Stimulated activated CD8-positive, alpha-beta memory T cell treated with anti-CD3 and anti-CD28 coated beads, Interleukin-15, amount 100 ng/mL, for 1 hour (primary cell): ENCODE results near the gene CCDC116.
"Not testable (repeated sequence)": the region's sequence is repeated elsewhere in the genome, so short reads cannot be mapped to it uniquely, and the experiment has no call there.

Experiments
- DNase-seq: peaks from one replicate; pipeline ENCODE4 v3.0.0-alpha.2; 2020; ENCODE audit warnings: low read depth

The CCDC116 gene

DNA sequence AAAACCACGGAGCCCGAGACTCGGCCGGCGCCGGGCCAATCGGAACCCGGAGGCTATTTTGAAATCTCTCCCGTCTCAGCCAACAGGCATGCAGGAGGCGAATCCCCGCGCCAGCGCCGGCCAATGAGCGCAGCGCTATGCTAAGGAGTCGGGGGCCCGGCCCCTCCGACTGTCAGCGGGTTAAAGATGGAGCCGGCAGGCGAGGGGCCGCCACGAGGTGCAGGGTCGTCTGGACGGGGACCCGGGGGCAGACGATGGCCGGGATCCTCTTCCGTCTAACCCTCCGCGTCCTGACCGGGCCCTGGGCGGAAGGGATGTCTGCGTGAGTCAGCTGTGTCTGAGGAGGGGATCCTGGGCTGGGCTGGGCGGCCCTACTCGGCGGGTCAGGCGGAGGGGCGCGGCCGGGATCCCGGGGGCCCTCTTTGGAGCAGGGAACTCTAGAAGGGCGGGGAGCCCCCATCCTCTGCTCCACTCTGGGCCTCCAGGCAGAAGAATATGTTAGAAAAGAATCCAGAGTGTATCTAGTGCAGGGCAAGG is 19.5 kb downstream of the CCDC116 start:
- peak; percentile 70 for DNase-seq

DNA sequence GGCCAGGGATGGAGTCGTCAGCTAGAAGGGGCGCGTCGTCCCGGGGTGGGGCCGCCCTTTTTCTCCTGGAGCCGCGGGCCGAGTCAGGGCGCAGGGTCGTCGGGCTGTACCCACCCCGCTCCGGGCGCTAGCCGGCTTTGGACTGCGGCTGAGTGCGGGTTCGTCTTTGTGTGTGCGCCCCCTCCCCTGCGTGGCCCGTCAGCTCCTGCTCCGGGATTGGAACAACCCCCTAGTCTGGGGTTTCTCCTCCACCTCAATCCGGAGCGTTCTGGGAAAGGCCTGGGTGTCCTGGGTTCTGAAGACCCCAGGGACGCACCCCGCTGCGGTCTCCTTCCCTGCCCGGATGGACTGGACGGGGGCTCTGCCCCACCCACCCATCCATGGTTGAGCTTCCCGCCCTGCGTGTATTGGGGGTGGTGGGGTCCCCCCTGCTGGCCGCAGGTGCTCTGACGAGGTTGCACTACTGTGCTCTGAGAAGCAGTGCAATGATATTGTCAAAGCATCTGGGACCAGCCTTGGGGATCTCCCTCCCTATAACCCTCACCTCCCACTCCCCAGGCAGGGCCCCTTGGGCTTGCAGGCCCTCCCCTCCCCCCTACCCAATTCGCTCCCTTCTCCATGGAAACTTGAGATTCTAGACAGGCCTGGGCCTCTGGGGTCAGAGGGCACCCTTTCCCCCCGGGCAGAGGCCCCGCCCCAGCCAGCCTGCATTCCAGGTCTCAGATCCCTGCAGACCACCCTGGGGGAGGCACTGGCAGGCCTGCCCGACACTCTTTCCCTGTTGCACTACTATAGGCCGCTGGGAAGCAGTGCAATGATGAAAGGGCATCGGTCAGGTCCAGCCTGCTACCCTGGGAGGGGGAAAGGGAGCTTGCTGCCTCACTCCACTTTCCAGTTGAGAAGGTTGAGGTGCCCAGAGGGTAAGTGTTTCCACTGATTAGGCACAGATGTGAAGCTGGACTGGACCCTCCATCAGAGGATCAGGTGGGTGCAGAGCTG is 20.3 kb downstream of the CCDC116 start:
- no peak for DNase-seq

DNA sequence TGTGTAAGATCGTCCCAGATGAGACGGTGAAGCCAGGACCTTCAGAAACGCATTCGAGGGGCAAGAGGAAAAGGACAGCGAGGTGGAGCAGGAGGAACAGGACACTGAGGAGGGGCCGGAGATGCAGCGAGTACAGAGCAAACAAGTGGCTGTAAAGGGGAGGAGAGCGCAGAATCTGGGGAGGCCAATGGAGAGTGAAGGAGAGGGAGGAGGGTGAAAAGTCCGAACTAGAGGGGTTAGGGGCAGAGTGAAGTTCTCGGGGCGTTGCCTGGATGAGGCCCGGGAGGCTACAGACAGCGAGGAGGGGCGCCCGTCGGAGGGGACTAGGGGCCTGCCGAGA is 24.4 kb downstream of the CCDC116 start:
- no peak for DNase-seq

DNA sequence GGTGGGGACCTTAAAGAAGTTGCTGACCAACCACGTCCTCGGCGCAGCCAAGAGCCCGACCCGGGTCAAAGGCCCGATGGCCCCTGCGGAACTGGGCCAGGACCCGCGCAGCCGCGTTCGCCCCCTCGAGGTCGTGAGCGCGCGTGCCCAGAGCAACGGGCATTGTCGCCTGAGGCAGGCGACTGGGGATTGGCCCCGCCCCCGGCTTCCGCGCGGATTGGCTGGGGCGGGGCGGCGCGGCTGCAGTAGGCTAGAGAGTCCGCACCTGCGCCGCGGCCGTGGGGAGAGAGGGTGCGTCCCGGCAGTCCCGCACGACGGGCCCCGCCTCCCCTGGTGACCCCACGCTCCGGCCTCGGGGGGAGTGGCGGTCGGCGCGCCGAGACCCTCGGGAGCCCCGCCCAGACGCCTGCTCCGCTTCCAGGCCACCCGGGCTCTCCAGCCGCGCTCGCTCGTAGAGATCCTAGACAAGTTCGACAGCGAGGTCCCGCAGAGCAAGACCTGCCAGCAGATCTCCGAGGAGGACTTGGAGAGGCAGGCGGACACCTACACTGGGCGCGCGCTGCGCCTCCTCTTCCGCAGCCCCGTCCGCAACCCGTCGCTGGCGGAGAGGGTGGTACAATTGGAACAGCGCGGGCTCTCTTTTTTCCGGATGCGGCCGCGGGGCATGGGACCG is 24.9 kb downstream of the CCDC116 start:
- peak; percentile 40 for DNase-seq

DNA sequence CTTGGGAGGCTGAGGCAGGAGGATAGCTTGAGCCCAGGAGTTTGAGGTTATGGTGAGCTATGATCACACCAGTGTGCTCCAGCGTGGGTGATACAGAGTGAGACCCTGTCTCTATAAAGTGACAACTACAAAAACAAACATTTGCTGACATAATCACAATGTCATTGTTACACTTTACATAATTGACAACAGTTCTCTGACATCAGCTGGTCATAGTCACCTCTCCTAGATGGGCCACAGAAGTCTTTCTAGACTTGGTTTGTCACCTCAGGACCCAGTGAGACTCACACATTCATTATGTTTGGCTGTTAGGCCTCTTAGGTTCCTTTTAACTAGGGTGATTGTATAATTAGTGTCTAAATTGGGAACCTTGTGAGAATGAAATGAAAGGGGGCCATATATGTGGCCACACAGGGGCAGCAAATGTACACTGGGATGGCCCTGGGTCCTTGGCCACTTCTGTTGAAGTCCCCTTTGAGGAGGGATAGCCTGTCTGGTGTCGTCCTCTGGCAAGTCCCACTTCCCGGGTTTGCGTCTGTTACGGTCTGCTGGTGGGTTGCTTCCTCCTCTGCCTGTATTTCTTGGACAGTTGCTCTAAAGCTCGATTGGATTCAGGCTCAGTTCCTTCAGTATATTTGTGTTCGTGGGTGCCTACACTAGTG is 27.4 kb downstream of the CCDC116 start:
- no peak for DNase-seq

DNA sequence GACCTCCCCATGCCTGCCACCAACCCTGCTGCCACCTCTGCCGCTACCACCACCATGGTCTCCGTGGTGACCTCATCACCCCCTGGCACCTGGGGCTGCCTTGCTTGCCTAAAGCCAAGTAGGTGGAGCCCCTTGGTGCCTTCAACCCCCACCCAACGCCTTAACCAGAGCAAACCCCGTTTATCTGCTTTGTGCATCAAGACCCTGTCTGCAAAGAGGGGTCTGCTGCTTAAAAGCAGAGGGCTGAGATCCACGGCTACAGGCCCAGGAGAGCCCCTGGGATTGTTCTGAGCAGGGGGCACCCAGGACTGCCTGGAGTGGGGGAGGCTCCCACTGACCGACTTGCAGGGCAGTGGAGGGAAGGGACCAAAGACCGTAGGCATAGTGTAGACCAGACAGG is 28.3 kb downstream of the CCDC116 start:
- DNase-seq, result no peak

DNA sequence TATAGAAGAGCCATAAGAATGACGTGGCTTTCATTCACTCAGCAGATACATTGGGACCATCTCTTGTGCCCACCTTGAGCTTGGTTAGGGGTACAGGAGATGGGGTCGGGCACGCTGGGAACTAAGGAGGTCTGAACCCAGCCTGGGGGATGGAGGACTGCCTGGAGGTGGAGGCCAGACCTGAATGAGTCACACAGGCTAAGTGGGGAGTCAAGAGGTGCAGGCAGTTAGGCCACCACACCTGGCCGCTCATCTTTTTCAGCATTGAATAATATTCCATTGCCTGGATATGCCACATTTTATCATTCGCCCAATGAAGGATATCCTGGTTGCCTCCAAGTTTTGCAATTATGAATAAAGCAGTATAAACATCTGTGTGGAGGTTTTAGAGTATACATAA is 29.4 kb downstream of the CCDC116 start:
- DNase-seq, result no peak

DNA sequence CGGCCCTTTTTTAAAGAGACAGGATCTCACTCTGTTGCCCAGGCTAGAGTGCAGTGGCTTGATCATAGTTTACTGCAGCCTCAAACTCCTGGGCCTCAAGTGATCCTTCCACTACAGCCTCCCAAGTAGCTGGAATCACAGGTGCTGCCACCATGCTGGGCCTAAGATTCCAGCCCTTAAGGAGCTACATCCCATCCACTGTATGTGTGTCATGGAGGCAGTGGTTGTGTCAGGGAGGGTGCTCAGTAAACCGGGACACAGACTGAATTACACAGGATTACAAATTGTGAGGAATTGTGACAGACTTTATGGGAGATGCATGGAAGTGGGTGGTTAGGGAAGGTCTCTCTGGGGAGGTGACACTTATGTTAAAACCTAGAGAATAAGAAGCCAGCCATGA is 31.2 kb downstream of the CCDC116 start:
- no peak for DNase-seq

DNA sequence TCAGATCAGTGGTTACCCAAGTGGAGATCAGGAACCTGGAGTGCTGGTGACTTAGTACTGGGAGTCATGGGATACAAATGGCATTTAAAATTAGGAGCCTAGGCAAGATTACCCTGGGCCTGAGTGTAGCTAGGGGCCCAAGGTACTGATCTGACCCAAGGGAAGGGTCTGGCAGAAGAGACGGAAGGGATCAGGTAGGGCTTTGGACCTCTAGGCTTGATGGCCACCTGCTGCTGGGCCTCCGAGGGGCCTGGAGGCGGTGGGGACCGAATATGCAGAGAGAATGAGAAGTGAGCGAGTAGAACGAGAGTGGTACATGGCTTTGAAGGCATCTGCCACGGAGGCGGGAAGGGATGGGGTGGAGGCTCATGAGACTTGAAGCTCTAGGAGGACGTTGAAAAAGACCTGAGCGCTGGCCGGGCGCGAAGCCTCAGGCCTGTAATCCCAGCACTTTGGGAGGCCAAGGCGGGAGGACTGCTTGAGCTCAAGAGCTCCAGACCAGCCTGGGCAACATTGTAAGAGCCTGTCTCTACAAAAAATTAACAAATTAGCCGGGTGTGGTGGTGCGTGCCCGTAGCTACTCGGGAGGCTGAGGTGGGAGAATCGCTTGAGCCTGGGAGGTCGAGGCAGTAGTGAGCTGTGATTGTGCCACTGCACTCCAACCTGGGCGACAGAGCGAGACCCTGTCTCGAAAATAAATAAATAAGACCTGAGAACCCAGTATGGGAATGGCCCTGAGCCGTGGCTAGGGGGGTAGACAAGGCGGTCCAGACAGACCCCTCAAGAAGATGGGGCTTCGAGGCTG is 32.7 kb downstream of the CCDC116 start:
- no peak for DNase-seq

DNA sequence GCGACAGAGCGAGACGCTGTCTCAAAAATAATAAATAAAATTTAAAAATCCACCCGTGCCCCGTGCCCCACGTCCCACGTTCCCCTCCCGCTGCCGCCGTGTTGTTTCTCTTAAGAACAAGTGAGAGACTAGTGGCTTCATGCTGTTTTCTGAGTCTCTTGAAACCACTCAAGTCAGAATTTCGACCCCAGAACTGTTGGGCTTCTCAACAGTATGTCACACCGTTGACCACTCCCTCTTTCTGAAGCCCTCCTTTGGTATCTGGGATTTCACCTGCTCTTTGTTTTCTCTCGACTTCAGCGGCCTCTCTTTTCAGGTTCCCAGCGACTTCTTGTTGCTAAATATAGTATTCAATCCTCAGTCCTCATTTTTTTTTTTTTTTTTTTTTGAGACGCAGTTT is 34.2 kb downstream of the CCDC116 start:
- DNase-seq, result no peak

DNA sequence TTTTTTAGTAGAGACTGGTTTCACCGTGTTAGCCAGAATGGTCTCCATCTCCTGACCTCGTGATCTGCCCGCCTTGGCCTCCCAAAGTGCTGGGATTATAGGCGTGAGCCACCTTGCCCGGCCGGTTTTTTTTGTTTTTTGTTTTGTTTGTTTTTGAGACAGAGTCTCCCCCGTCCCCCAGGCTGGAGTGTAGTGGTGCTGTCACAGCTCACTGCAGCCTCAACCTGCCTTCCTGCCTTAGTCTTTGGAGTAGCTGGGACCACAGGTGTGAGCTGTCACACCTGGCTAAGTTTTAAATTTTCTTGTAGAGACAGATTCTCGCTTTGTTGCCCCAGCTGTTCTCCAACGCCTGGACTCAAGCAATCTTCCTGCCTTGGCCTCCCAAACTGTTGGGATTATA is 36.5 kb downstream of the CCDC116 start:
- no peak for DNase-seq

DNA sequence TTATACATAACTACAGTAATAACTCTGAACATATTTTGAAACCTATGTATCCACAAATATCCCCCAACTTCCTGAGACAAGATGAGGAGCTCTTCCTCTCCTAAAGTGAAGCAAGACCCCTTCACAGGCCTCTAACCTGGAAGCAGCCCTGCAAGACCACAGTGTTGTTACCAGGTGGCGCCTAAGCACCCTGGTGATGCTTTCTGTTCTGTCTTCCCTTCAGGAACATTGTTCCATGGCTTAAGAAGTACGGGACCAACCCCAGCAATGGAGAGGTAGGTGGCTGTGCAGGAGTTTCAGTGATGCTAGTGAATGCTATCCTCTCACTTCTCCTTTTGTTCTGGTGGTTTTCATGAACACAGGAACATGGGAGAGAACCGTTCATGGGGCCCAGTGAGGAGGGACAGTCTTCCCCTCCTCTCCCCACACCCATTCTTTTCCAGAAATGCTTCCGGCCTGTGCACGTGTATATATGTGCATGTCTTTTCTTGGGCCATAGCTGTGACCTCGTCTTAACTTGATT is 39.6 kb downstream of the CCDC116 start:
- DNase-seq, result no peak

DNA sequence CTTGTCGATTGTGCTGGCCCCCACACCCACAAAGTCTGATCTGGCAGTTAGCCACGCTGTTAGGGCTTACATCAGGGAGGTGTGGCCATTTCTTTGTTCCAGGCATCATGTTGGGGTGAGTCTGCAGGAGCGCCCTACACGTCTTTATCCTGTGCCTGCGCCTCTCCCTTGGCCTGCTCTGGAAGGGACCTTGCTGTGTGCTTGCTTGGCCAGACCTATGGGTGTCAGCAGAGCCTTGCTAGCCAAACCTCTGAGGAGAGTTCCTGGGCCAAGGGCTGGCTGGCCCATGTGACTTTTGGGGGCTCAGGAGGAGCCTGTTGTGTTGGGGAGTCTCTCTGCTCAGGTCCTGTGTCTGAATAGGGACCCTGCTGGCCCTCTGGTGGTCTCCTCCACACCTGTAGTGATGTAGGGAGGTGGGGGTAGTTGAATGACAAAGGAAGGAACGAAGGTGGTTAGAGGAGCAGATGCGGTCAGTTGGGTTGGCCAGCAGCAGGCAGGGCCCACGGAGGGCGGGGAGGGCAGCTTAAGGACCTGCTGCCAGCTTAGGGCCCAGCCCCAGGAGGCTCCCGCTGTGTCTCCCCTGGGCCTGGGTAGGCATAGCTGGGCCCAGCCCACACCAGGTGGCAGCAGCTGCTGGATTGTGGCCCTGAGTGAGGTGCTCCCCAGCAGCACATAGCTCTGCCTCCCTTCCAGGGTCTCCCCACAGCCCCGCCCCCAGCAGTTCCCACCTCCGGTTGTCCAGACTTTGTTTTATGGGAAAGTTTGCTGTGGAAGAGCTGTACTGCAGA is 41.2 kb downstream of the CCDC116 start:
- no peak for DNase-seq

DNA sequence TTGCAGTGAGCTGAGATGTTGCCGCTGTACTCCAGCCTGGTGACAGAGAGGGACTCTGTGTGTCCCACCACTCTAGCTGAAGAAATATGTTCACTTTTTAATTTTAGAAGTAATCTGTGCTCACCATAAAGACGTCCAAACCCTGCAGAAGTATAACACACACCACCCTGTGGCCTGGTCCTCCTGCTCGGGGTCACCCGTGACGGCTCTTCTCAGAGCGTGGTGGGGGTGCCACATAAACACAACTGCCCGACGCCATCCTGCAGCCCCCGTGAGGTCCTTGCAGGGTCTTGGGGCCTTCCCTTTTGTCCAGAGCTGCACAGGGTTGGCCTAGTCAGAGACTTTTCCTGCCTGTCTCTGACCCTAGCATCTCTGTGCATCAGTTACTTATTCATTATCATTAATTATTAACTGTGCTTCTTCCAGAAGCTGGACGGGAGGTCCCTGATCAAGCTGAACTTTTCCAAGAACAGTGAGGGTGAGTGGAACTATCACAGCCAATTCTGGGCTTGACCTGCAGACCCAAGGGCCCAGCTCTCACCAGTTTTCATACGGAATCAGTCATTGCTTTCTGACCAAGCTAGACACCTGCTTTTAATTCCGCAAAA is 42.2 kb downstream of the CCDC116 start:
- DNase-seq, result no peak

DNA sequence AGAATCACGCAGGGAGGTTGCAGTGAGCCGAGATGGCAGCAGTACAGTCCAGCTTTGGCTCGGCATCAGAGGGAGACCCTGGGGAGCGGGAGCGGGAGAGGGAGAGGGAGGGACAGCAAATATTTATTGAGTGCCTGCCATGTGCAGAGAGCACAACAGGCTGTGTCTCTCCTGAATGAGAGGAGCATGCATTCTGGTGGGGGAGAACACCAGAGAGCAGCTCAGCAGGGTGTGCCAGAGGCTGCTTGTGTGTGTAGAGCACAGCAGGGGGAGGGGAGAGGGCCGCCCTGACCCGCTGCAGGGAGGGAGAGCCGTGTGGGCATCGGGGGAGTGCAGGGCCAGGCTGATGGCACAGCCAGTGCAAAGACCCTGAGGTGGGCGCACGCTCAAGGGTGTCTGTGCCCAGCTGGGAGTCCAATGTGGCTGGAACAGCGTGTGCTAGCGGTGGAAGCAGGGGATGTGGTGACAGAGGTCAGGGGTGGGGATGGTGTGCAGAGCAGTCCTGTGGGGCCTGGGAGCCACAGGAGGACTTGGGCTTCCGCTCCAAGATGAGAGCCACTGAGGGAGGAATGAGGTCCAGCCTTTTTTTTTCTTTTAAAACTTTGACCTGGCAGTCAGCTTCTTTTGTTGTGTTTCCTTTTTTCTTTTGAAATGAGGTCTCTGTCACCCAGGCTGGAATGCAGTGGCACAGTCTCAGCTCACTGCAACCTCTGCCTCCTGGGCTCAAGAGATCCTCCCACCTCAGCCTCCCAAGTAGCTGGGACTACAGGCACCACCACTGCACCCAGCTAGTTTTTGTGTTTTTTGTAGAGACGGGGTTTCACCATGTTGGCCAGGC is 45.3 kb downstream of the CCDC116 start:
- no peak for DNase-seq

DNA sequence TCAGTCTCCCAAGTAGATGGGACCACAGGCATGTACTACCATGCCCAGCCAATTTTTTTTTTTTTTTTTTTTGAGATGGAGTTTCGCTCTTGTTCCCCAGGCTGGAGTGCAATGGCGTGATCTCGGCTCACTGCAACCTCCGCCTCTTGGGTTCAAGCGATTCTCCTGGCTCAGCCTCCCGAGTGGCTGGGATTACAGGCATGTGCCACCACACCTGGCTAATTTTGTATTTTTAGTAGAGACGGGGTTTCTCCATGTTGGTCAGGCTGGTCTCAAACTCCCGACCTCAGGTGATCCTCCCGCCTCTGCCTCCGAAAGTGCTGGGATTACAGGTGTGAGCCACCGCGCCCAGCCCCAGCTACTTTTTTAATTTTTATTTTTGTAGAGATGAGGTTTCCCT is 46.3 kb downstream of the CCDC116 start:
- not testable (repeated sequence) for DNase-seq

DNA sequence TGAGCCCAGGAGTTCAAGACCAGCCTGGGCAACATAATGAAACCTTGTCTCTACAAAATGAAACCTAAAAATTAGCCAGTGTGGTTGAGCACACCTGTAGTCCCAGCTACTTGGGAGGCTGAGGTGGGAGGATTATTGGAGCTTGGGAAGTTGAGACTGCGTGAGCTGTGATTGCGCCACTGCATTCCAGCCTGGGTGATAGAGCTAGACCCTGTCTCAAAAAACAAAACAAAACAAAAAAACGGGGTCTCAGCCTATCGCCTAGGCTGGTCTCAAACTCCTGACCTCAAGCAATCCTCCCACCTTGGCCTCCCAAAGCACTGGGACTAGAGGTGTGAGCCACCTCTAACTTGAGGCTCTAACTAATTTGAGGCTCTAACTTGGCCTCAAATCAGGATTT is 46.8 kb downstream of the CCDC116 start:
- no peak for DNase-seq

DNA sequence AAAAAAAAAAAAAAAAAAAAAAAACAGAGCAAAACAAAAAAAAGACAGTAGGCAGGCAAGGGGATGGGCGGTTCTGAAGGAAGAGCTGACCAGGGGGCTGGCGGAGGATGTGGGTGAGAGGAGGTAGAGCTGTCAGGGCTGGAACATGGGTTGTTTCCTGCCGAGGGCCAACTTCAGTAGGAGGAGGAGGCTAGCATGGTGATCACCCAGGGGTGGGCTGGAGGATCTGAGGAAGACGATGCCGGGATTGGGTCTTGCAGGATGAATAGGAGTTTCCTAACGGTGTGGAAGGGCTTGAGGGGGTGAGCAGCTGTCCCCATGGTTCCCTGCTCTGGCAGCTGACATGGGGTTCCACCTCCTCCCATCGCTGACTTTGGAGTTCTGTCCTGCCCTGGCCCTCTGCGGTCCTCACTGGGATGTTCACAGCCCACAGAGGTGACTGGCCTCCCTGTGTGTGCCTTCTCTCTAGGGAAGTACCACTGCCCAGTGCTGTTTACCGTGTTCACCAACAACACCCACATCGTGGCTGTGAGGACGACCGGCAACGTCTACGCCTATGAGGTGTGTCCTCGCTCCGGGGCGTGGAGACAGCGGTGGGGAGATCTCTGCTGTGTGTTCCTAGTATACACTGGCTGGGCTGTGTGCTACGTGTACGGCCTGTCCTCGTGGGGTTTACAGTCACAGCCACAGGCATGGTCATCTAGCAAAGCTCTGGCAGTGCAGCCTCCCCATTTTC is 48.4 kb downstream of the CCDC116 start:
- no peak for DNase-seq
